ENCODE results near the gene WWOX. TPM values are rescaled to one million over a fixed set of nuclear protein-coding genes. Genes with fewer than 3 reads are reported as not detected.

Gene WWOX
- polyA plus RNA-seq, 1 donor (not counting 4 experiments of a cell fraction or from before 2014, with no cell fraction given), result 5.1 TPM

DNA sequence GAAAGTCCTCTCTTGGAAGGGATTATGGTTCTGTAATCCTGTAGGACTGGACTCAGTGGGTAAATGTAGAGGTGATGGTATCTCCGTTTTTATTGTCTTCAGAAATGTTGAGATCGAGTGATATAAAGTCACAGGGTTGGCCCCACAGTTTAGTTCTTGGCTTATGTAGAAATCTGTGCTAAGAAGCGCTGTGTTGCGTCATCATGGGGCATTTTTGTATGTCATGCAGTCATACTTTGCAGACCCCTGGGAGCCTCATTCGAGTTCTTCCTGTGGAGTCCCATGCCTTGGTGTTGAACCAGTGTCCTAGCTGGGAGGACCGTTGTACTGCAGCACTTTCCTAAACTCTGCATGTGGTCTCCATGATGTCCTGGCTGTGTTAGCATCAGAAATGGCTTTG, 881.4 kb downstream of the WWOX start:
- no peak overlapping the region for H3K4me3 ChIP-seq (ENCODE audit: control insufficient read depth in 2 of 3, extremely low read depth in 1 of 3, insufficient read depth in 2 of 3, low read depth in 1 of 3, low read length in 3 of 3)
- no peak overlapping the region for H3K27ac ChIP-seq (ENCODE audit: control insufficient read depth, insufficient read depth, low read length)
- H3K4me1 ChIP-seq (ENCODE audit: control insufficient read depth, extremely low read depth, insufficient read depth, low read length), result peaks cover 3% of the 10 kb centered on the region
- H3K9ac ChIP-seq (ENCODE audit: control insufficient read depth, extremely low read depth, insufficient read depth, low read length), result no peak overlapping the region
- H3K27me3 ChIP-seq (ENCODE audit: control insufficient read depth, extremely low read depth, insufficient read depth, low read length), result no peaks in the 10 kb centered on the region
- dilution Hi-C loops (cut with MboI; ENCODE audit: extremely low pct_ligation_motif_present, low sequenced_read_pairs), result no loop called here
- no peaks in the 10 kb centered on the region for H3K9me1 ChIP-seq (ENCODE audit: control insufficient read depth, extremely low read depth, insufficient read depth, low read length)
- H3K79me2 ChIP-seq (ENCODE audit: control insufficient read depth, insufficient read depth, low read length), result no peaks in the 10 kb centered on the region
- no peak overlapping the region for H3K4me2 ChIP-seq (ENCODE audit: control insufficient read depth, extremely low read depth, insufficient read depth, low read depth, low read length)
- H3K36me3 ChIP-seq (ENCODE audit: control insufficient read depth in 2 of 2, extremely low read depth in 1 of 2, insufficient read depth in 2 of 2, low read length in 2 of 2), result no peaks in the 10 kb centered on the region
- TF ChIP-seq CTCF (optimal IDR thresholded peaks at IDR 0.05 in 1 of 3, IDR thresholded peaks at IDR 0.05 in 1 of 3, conservative IDR thresholded peaks at IDR 0.05 in 1 of 3; ENCODE audit: extremely low read depth in 1 of 3, insufficient read depth in 2 of 3, low read length in 3 of 3) (no peak), EZH2 (IDR thresholded peaks at IDR 0.05; ENCODE audit: low read length) (no peak)
- H2AFZ ChIP-seq (ENCODE audit: control insufficient read depth, low read length), result no peak overlapping the region
- DNase-seq (ENCODE audit: low read depth, low spot score) (no peak), FAIRE-seq (no peak)
- H3K9me3 ChIP-seq (ENCODE audit: control insufficient read depth, low read depth, low read length), result no peaks in the 10 kb centered on the region
- no peaks in the 10 kb centered on the region for H4K20me1 ChIP-seq (ENCODE audit: control insufficient read depth, extremely low read depth, insufficient read depth, low read length)

DNA sequence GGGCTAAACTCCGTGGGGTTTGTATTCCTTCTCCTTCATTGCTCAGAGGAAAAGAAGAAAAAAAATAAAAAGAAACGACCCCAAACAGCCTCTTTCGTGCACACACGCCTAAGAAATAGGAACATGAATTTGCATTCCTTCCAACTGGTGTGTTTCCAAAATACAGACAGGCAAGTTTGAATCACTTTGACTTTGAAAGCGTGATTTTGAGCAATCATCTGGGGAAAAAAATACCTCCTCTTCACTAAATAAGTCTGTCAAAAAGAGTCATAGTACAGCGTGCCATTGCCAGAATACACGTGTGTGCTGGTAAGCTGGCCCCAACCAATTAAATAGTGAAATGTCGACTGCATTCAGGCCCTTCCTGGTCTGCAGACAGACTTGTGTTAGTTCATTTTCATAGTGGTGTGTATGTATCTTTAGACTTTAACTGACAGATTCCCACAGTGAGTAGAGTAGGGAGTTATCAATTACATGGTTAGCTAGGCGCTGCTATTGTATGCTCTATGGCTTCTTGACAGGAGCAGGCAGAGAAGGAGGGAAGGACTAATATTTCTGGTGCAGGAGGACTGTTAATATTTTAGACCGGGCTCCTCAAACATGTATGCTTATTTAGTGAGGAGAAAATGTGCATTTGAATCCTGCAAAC, 882.8 kb downstream of the WWOX start:
- Histone ChIP-seq H3K27ac (ENCODE audit: control insufficient read depth, insufficient read depth, low read length) (no peak overlapping the region), H2AFZ (ENCODE audit: control insufficient read depth, low read length) (no peak overlapping the region), H4K20me1 (ENCODE audit: control insufficient read depth, extremely low read depth, insufficient read depth, low read length) (no peaks in the 10 kb centered on the region), H3K9me3 (ENCODE audit: control insufficient read depth, low read depth, low read length) (no peaks in the 10 kb centered on the region), H3K36me3 (ENCODE audit: control insufficient read depth in 2 of 2, extremely low read depth in 1 of 2, insufficient read depth in 2 of 2, low read length in 2 of 2) (no peaks in the 10 kb centered on the region), H3K9me1 (ENCODE audit: control insufficient read depth, extremely low read depth, insufficient read depth, low read length) (no peaks in the 10 kb centered on the region), H3K9ac (ENCODE audit: control insufficient read depth, extremely low read depth, insufficient read depth, low read length) (no peak overlapping the region), H3K4me3 (ENCODE audit: control insufficient read depth in 2 of 3, extremely low read depth in 1 of 3, insufficient read depth in 2 of 3, low read depth in 1 of 3, low read length in 3 of 3) (no peak overlapping the region), H3K4me2 (ENCODE audit: control insufficient read depth, extremely low read depth, insufficient read depth, low read depth, low read length) (no peak overlapping the region), H3K79me2 (ENCODE audit: control insufficient read depth, insufficient read depth, low read length) (no peaks in the 10 kb centered on the region), H3K27me3 (ENCODE audit: control insufficient read depth, extremely low read depth, insufficient read depth, low read length) (no peaks in the 10 kb centered on the region), H3K4me1 (ENCODE audit: control insufficient read depth, extremely low read depth, insufficient read depth, low read length) (peaks cover 13% of the 10 kb centered on the region)
- no peak for DNase-seq (ENCODE audit: low read depth, low spot score)
- dilution Hi-C loops (cut with MboI; ENCODE audit: extremely low pct_ligation_motif_present, low sequenced_read_pairs), result no loop called here
- FAIRE-seq, result no peak
- TF ChIP-seq CTCF (optimal IDR thresholded peaks at IDR 0.05 in 1 of 3, IDR thresholded peaks at IDR 0.05 in 1 of 3, conservative IDR thresholded peaks at IDR 0.05 in 1 of 3; ENCODE audit: extremely low read depth in 1 of 3, insufficient read depth in 2 of 3, low read length in 3 of 3) (no peak), EZH2 (IDR thresholded peaks at IDR 0.05; ENCODE audit: low read length) (no peak)

All from keratinocyte (primary cell).